ENCODE results near the gene MYO18B. TPM values are rescaled to one million over a fixed set of nuclear protein-coding genes. Genes with fewer than 3 reads are reported as not detected.
A peak's percentile ranks its signal among the peaks of the same experiment; 100 is the strongest.

MYO18B gene
- total RNA-seq, 1 experiment from 2014 or later, result 0.11 TPM

- Histone ChIP-seq H3K36me3 (no peaks in the 10 kb centered on the region), H3K27me3 (replicated peaks) (peaks cover 37% of the 10 kb centered on the region), H3K4me1 (replicated peaks) (no peaks in the 10 kb centered on the region), H3K9me3 (replicated peaks) (no peaks in the 10 kb centered on the region), H3K27ac (no peak overlapping the region), H3K4me3 (no peak overlapping the region)
- DNase-seq (ENCODE audit: low read depth in 1 of 2, low spot score in 2 of 2), result no peak
Observed at GRCh38 chr22:25890651-25891050, 148.7 kb downstream of the MYO18B start.

- Histone ChIP-seq H3K4me1 (replicated peaks) (no peaks in the 10 kb centered on the region), H3K27me3 (replicated peaks) (peaks cover 33% of the 10 kb centered on the region), H3K9me3 (replicated peaks) (no peaks in the 10 kb centered on the region), H3K27ac (no peak overlapping the region), H3K36me3 (no peaks in the 10 kb centered on the region), H3K4me3 (no peak overlapping the region)
- no peak for DNase-seq (ENCODE audit: low read depth in 1 of 2, low spot score in 2 of 2)
Observed at GRCh38 chr22:25892678-25893077, 150.7 kb downstream of the MYO18B start.

- no peak overlapping the region for H3K27ac ChIP-seq
- no peak overlapping the region for H3K4me3 ChIP-seq
- no peak for DNase-seq (ENCODE audit: low read depth in 1 of 2, low spot score in 2 of 2)
- no peaks in the 10 kb centered on the region for H3K4me1 ChIP-seq (replicated peaks)
- no peaks in the 10 kb centered on the region for H3K36me3 ChIP-seq
- H3K27me3 ChIP-seq (replicated peaks), result peaks cover 7% of the 10 kb centered on the region
- no peaks in the 10 kb centered on the region for H3K9me3 ChIP-seq (replicated peaks)
Observed at GRCh38 chr22:25895678-25896077, 153.7 kb downstream of the MYO18B start.

- H3K36me3 ChIP-seq, result no peaks in the 10 kb centered on the region
Observed at GRCh38 chr22:25896098-25896497, 154.1 kb downstream of the MYO18B start.

GRCh38 chr22:25896592-25896991, 154.6 kb downstream of the MYO18B start:
- H3K9me3 ChIP-seq (replicated peaks), result no peaks in the 10 kb centered on the region
- DNase-seq (ENCODE audit: low read depth in 1 of 2, low spot score in 2 of 2), result no peak
- H3K36me3 ChIP-seq, result no peaks in the 10 kb centered on the region
- H3K4me1 ChIP-seq (replicated peaks), result no peaks in the 10 kb centered on the region
- peaks cover 6% of the 10 kb centered on the region for H3K27me3 ChIP-seq (replicated peaks)
- H3K4me3 ChIP-seq, result no peak overlapping the region
- no peak overlapping the region for H3K27ac ChIP-seq

More at GRCh38 chr22:25896098-25896497, 154.1 kb downstream of the MYO18B start:
- no peaks in the 10 kb centered on the region for H3K4me1 ChIP-seq (replicated peaks)
- H3K27ac ChIP-seq, result no peak overlapping the region
- peaks cover 6% of the 10 kb centered on the region for H3K27me3 ChIP-seq (replicated peaks)
- H3K4me3 ChIP-seq, result no peak overlapping the region
- H3K9me3 ChIP-seq (replicated peaks), result no peaks in the 10 kb centered on the region
- DNase-seq (ENCODE audit: low read depth in 1 of 2, low spot score in 2 of 2), result no peak

- DNase-seq (ENCODE audit: low read depth in 1 of 2, low spot score in 2 of 2), result peak in 1 of 2 experiments; percentile 5
- H3K4me3 ChIP-seq, result no peak overlapping the region
- H3K4me1 ChIP-seq (replicated peaks), result no peaks in the 10 kb centered on the region
- no peak overlapping the region for H3K27ac ChIP-seq
- no peaks in the 10 kb centered on the region for H3K27me3 ChIP-seq (replicated peaks)
- no peaks in the 10 kb centered on the region for H3K36me3 ChIP-seq
- no peaks in the 10 kb centered on the region for H3K9me3 ChIP-seq (replicated peaks)
Observed at GRCh38 chr22:25898707-25899365, 156.8 kb downstream of the MYO18B start.

GRCh38 chr22:25899566-25899965, 157.6 kb downstream of the MYO18B start:
- H3K36me3 ChIP-seq, result no peaks in the 10 kb centered on the region
- H3K9me3 ChIP-seq (replicated peaks), result no peaks in the 10 kb centered on the region
- H3K27me3 ChIP-seq (replicated peaks), result no peaks in the 10 kb centered on the region
- no peak overlapping the region for H3K27ac ChIP-seq
- H3K4me1 ChIP-seq (replicated peaks), result no peaks in the 10 kb centered on the region
- no peak for DNase-seq (ENCODE audit: low read depth in 1 of 2, low spot score in 2 of 2)
- no peak overlapping the region for H3K4me3 ChIP-seq

- DNase-seq (ENCODE audit: low read depth in 1 of 2, low spot score in 2 of 2), result no peak
- Histone ChIP-seq H3K36me3 (no peaks in the 10 kb centered on the region), H3K4me3 (no peak overlapping the region), H3K27ac (no peak overlapping the region), H3K9me3 (replicated peaks) (no peaks in the 10 kb centered on the region), H3K27me3 (replicated peaks) (no peaks in the 10 kb centered on the region), H3K4me1 (replicated peaks) (no peaks in the 10 kb centered on the region)
Observed at GRCh38 chr22:25900390-25900789, 158.4 kb downstream of the MYO18B start.

GRCh38 chr22:25900880-25901279, 158.9 kb downstream of the MYO18B start:
- no peak overlapping the region for H3K4me3 ChIP-seq
- peaks cover under 1% of the 10 kb centered on the region; the same call in 1 of the 2 replicates for H3K27me3 ChIP-seq (replicated peaks)
- no peak for DNase-seq (ENCODE audit: low read depth in 1 of 2, low spot score in 2 of 2)
- H3K4me1 ChIP-seq (replicated peaks), result no peaks in the 10 kb centered on the region
- no peaks in the 10 kb centered on the region for H3K9me3 ChIP-seq (replicated peaks)
- no peak overlapping the region for H3K27ac ChIP-seq
- no peaks in the 10 kb centered on the region for H3K36me3 ChIP-seq

- H3K36me3 ChIP-seq, result no peaks in the 10 kb centered on the region
- peaks cover 10% of the 10 kb centered on the region; the same call in 1 of the 2 replicates for H3K27me3 ChIP-seq (replicated peaks)
- H3K4me1 ChIP-seq (replicated peaks), result no peaks in the 10 kb centered on the region
- DNase-seq (ENCODE audit: low read depth in 1 of 2, low spot score in 2 of 2), result no peak
- H3K9me3 ChIP-seq (replicated peaks), result no peaks in the 10 kb centered on the region
- no peak overlapping the region for H3K27ac ChIP-seq
- H3K4me3 ChIP-seq, result no peak overlapping the region
Observed at GRCh38 chr22:25902402-25902801, 160.4 kb downstream of the MYO18B start.

GRCh38 chr22:25903294-25903693, 161.3 kb downstream of the MYO18B start:
- Histone ChIP-seq H3K4me3 (no peak overlapping the region), H3K36me3 (no peaks in the 10 kb centered on the region), H3K27ac (no peak overlapping the region), H3K27me3 (replicated peaks) (peaks cover 10% of the 10 kb centered on the region; the same call in 1 of the 2 replicates), H3K4me1 (replicated peaks) (no peaks in the 10 kb centered on the region), H3K9me3 (replicated peaks) (no peaks in the 10 kb centered on the region)
- DNase-seq (ENCODE audit: low read depth in 1 of 2, low spot score in 2 of 2), result no peak

- no peaks in the 10 kb centered on the region for H3K9me3 ChIP-seq (replicated peaks)
- H3K27ac ChIP-seq, result no peak overlapping the region
- no peak for DNase-seq (ENCODE audit: low read depth in 1 of 2, low spot score in 2 of 2)
- H3K4me3 ChIP-seq, result no peak overlapping the region
- H3K4me1 ChIP-seq (replicated peaks), result no peaks in the 10 kb centered on the region
- peaks cover 36% of the 10 kb centered on the region for H3K27me3 ChIP-seq (replicated peaks)
- no peaks in the 10 kb centered on the region for H3K36me3 ChIP-seq
Observed at GRCh38 chr22:25908212-25908611, 166.2 kb downstream of the MYO18B start.

GRCh38 chr22:25908755-25909154, 166.8 kb downstream of the MYO18B start:
- no peaks in the 10 kb centered on the region for H3K9me3 ChIP-seq (replicated peaks)
- H3K27ac ChIP-seq, result no peak overlapping the region
- no peak for DNase-seq (ENCODE audit: low read depth in 1 of 2, low spot score in 2 of 2)
- H3K36me3 ChIP-seq, result no peaks in the 10 kb centered on the region
- H3K27me3 ChIP-seq (replicated peaks), result peaks cover 40% of the 10 kb centered on the region
- no peaks in the 10 kb centered on the region for H3K4me1 ChIP-seq (replicated peaks)
- no peak overlapping the region for H3K4me3 ChIP-seq

GRCh38 chr22:25909614-25910387, 167.8 kb downstream of the MYO18B start:
- no peak overlapping the region for H3K4me3 ChIP-seq
- no peaks in the 10 kb centered on the region for H3K9me3 ChIP-seq (replicated peaks)
- no peaks in the 10 kb centered on the region for H3K36me3 ChIP-seq
- H3K27me3 ChIP-seq (replicated peaks), result peaks cover 47% of the 10 kb centered on the region
- H3K4me1 ChIP-seq (replicated peaks), result no peaks in the 10 kb centered on the region
- H3K27ac ChIP-seq, result no peak overlapping the region
- DNase-seq (ENCODE audit: low read depth in 1 of 2, low spot score in 2 of 2), result no peak
